GM23248 (cell line): ENCODE results near the gene POU2AF1. TPM values are rescaled to one million over a fixed set of nuclear protein-coding genes. Genes with fewer than 3 reads are reported as not detected.

Experiments
- DNase-seq: peaks from one replicate; pipeline ENCODE4 v3.0.0-alpha.2; 2015
- H2AFZ ChIP-seq: fragments of 200-600 bp; sonication (generic); 2 replicates; pipeline ENCODE4 v1.6.1; 2016; ENCODE audit warnings: antibody characterized with exemption
- H3F3A ChIP-seq: fragments of 200-600 bp; sonication (generic); 2 replicates; pipeline ENCODE4 v1.6.1; 2016; ENCODE audit warnings: mild to moderate bottlenecking, antibody characterized with exemption, mixed run types; ENCODE audit not compliant: insufficient read depth
- H3K27ac ChIP-seq: fragments of 200-600 bp; sonication (generic); 2 replicates; pipeline ENCODE4 v1.5.1; 2016; ENCODE audit warnings: mild to moderate bottlenecking
- H3K27me3 ChIP-seq: fragments of 200-600 bp; sonication (generic); replicated peaks from 2 replicates; pipeline ENCODE4 v1.6.1; 2016; ENCODE audit warnings: mild to moderate bottlenecking; ENCODE audit not compliant: insufficient read depth
- H3K36me3 ChIP-seq: fragments of 200-600 bp; sonication (generic); 2 replicates; pipeline ENCODE4 v1.6.1; 2016; ENCODE audit warnings: low read depth, mild to moderate bottlenecking
- H3K4me1 ChIP-seq: fragments of 200-600 bp; sonication (generic); 2 replicates; pipeline ENCODE4 v1.6.1; 2016; ENCODE audit warnings: mild to moderate bottlenecking; ENCODE audit not compliant: insufficient read depth
- H3K4me2 ChIP-seq: fragments of 200-600 bp; sonication (generic); one replicate; pipeline ENCODE4 v1.6.1; 2016; ENCODE audit warnings: mild to moderate bottlenecking; ENCODE audit not compliant: unreplicated experiment
- H3K4me3 ChIP-seq: fragments of 200-600 bp; sonication (generic); 2 replicates; pipeline ENCODE4 v1.5.1; 2016; ENCODE audit warnings: mild to moderate bottlenecking
- H3K79me2 ChIP-seq: fragments of 200-600 bp; sonication (generic); 2 replicates; pipeline ENCODE4 v1.6.1; 2016; ENCODE audit warnings: mild to moderate bottlenecking; ENCODE audit not compliant: insufficient read depth
- H3K9ac ChIP-seq: fragments of 200-600 bp; sonication (generic); 2 replicates; pipeline ENCODE4 v1.6.1; 2016; ENCODE audit warnings: mild to moderate bottlenecking
- H3K9me2 ChIP-seq: fragments of 200-600 bp; sonication (generic); 2 replicates; pipeline ENCODE4 v1.6.1; 2016; ENCODE audit warnings: mixed run types, mild to moderate bottlenecking, moderate library complexity; ENCODE audit not compliant: insufficient read depth
- H3K9me3 ChIP-seq: fragments of 200-600 bp; sonication (generic); one replicate; pipeline ENCODE4 v1.6.1; 2017; ENCODE audit warnings: low read depth
- H4K20me1 ChIP-seq: fragments of 200-600 bp; sonication (generic); 2 replicates; pipeline ENCODE4 v1.6.0; 2016; ENCODE audit not compliant: insufficient read depth
- EZH2 ChIP-seq: fragments of 200-600 bp; sonication (generic); IDR thresholded peaks from 2 replicates; pipeline ENCODE4 v1.6.1; 2018; ENCODE audit warnings: antibody characterized with exemption, mild to moderate bottlenecking; ENCODE audit not compliant: insufficient read depth, poor library complexity, severe bottlenecking
- EZH2phosphoT487 ChIP-seq: fragments of 200-600 bp; sonication (generic); IDR thresholded peaks from 2 replicates; pipeline ENCODE4 v1.6.1; 2018; ENCODE audit warnings: antibody characterized with exemption, moderate library complexity, mild to moderate bottlenecking, low read depth; ENCODE audit not compliant: insufficient read depth
- WGBS, 2 experiments: methylation state at CpG; one replicate each; pipeline ENCODE4 v1.1.6; 2015 to 2017; ENCODE audit warnings: low lambda C conversion rate in 2 of 2, low coverage in 1 of 2; ENCODE audit errors: missing lambda C conversion rate in 2 of 2; 5-methylcytosine and 5-hydroxymethylcytosine counted together
- in situ Hi-C: fragments of 300-500 bp; cut with MboI; formaldehyde crosslinking; loops from 2 replicates; pipeline ENCODE4 v1.15.0; 2020
- polyA plus RNA-seq: library from polyadenylated mRNA; unstranded; fragments of >200 nt; fragmentation: Nextera tagmentation; extraction: Ambion mirVana; gene quantifications from 2 replicates; pipeline ENCODE4 v1.2.1, GENCODE V29; 2016
- total RNA-seq: library from RNA; depleted of rRNA; stranded (reverse); fragments of >200 nt; shearing (Covaris generic); gene quantifications from 2 replicates; pipeline ENCODE4 v1.2.3, GENCODE V29; 2014

POU2AF1 gene
- total and polyA plus RNA-seq, 2 experiments from 2014 or later = 0.11 to 0.16 TPM

- Histone ChIP-seq H2AFZ (no peak overlapping the region), H3K9ac (no peak overlapping the region), H3F3A (peaks cover 2% of the 10 kb centered on the region), H3K27ac (no peak overlapping the region), H3K4me2 (no peak overlapping the region), H3K9me3 (no peaks in the 10 kb centered on the region), H3K79me2 (no peaks in the 10 kb centered on the region), H3K36me3 (no peaks in the 10 kb centered on the region), H3K27me3 (no peaks in the 10 kb centered on the region), H4K20me1 (no peaks in the 10 kb centered on the region), H3K9me2 (no peaks in the 10 kb centered on the region), H3K4me3 (no peak overlapping the region), H3K4me1 (peaks cover 3% of the 10 kb centered on the region)
- TF ChIP-seq EZH2 = no peak
- no peak for TF ChIP-seq EZH2phosphoT487
- in situ Hi-C loops = no loop called here
- no peak for DNase-seq
- 70 to 76% methylated on average over 9 of the region's 9 CpGs for WGBS, 2 experiments
These were observed 26.8 kb downstream of the POU2AF1 start for GRCh38 chr11:111352231-111352746.

- Histone ChIP-seq H3K4me1 (peaks cover 10% of the 10 kb centered on the region), H3K9ac (no peak overlapping the region), H4K20me1 (no peaks in the 10 kb centered on the region), H3F3A (peaks cover 9% of the 10 kb centered on the region), H3K27me3 (no peaks in the 10 kb centered on the region), H3K9me3 (no peaks in the 10 kb centered on the region), H3K4me3 (no peak overlapping the region), H3K4me2 (no peak overlapping the region), H3K79me2 (no peaks in the 10 kb centered on the region), H3K27ac (no peak overlapping the region), H3K9me2 (no peaks in the 10 kb centered on the region), H2AFZ (no peak overlapping the region), H3K36me3 (no peaks in the 10 kb centered on the region)
- WGBS, 2 experiments = 75 to 78% methylated on average over 10 of the region's 10 CpGs
- no peak for DNase-seq
- in situ Hi-C loops = no loop called here
- TF ChIP-seq EZH2phosphoT487 (no peak), EZH2 (no peak)
These were observed 27.6 kb downstream of the POU2AF1 start for GRCh38 chr11:111351374-111352055.

GRCh38 chr11:111350811-111351210, 28.3 kb downstream of the POU2AF1 start:
- no peaks in the 10 kb centered on the region for H3K79me2 ChIP-seq
- H3K27ac ChIP-seq = no peak overlapping the region
- H3K4me2 ChIP-seq = no peak overlapping the region
- TF ChIP-seq EZH2phosphoT487 = no peak
- no peak for TF ChIP-seq EZH2
- no peaks in the 10 kb centered on the region for H3K36me3 ChIP-seq
- peaks cover 10% of the 10 kb centered on the region for H3F3A ChIP-seq
- no peaks in the 10 kb centered on the region for H3K27me3 ChIP-seq
- WGBS, 2 experiments = 53 to 56% methylated on average over 1 of the region's 1 CpG
- H3K9ac ChIP-seq = no peak overlapping the region
- no peaks in the 10 kb centered on the region for H3K9me3 ChIP-seq
- in situ Hi-C loops = no loop called here
- no peaks in the 10 kb centered on the region for H3K9me2 ChIP-seq
- no peak overlapping the region for H3K4me3 ChIP-seq
- no peak overlapping the region for H2AFZ ChIP-seq
- H3K4me1 ChIP-seq = peaks cover 10% of the 10 kb centered on the region
- no peak for DNase-seq
- no peaks in the 10 kb centered on the region for H4K20me1 ChIP-seq

- peaks cover 16% of the 10 kb centered on the region for H3F3A ChIP-seq
- in situ Hi-C loops = no loop called here
- WGBS, 2 experiments = 96 to 100% methylated on average over 2 of the region's 2 CpGs
These were observed 29.8 kb downstream of the POU2AF1 start for GRCh38 chr11:111349191-111349695.

More at GRCh38 chr11:111349191-111349695, 29.8 kb downstream of the POU2AF1 start:
- H3K36me3 ChIP-seq = no peaks in the 10 kb centered on the region
- H3K4me1 ChIP-seq = peaks cover 14% of the 10 kb centered on the region
- no peak overlapping the region for H3K9ac ChIP-seq
- H3K79me2 ChIP-seq = no peaks in the 10 kb centered on the region
- H4K20me1 ChIP-seq = no peaks in the 10 kb centered on the region
- H3K27me3 ChIP-seq = no peaks in the 10 kb centered on the region
- H3K4me2 ChIP-seq = no peak overlapping the region
- no peak overlapping the region for H3K4me3 ChIP-seq
- no peak for TF ChIP-seq EZH2phosphoT487
- TF ChIP-seq EZH2 = no peak
- no peak overlapping the region for H3K27ac ChIP-seq
- H3K9me3 ChIP-seq = no peaks in the 10 kb centered on the region
- H2AFZ ChIP-seq = no peak overlapping the region
- no peak for DNase-seq
- no peaks in the 10 kb centered on the region for H3K9me2 ChIP-seq
